Gastrocnemius medialis (tissue), 4 donors: ENCODE measurements around the gene GNAO1. TPM values are rescaled to one million over a fixed set of nuclear protein-coding genes. Genes with fewer than 3 reads are reported as not detected.

Source experiments
- ATAC-seq, 2 donors: fragments of 150-250 bp; one replicate each; pipeline ENCODE4 v1.9.1; 2016
- DNase-seq, 2 donors: peaks; one replicate each; pipeline ENCODE4 v3.0.0-alpha.2; 2019
- H3K27ac ChIP-seq, 4 donors: fragments of 200-600 bp; sonication (generic); 1 replicate in 1 of 4; 2 replicates in 3 of 4; pipeline ENCODE4 v1.5.1; 2016 to 2018; ENCODE audit warnings: mild to moderate bottlenecking in 2 of 4, moderate library complexity in 1 of 4
- H3K27me3 ChIP-seq, 3 donors: fragments of 200-600 bp; sonication (generic) in 2 of 3; 1 replicate in 1 of 3; 2 replicates in 2 of 3; pipeline versions ENCODE4 v1.5.1 to v1.6.0; 2016 to 2019; ENCODE audit warnings: mild to moderate bottlenecking in 1 of 3, moderate library complexity in 1 of 3
- H3K36me3 ChIP-seq, 2 donors: fragments of 200-600 bp; sonication (generic) in 1 of 2; one replicate each; pipeline ENCODE4 v1.5.1; 2017 to 2018
- H3K4me1 ChIP-seq, 2 donors: fragments of 200-600 bp; sonication (generic) in 1 of 2; one replicate each; pipeline ENCODE4 v1.5.1; 2016 to 2017; ENCODE audit warnings: mild to moderate bottlenecking in 2 of 2
- H3K4me3 ChIP-seq, 4 donors: fragments of 200-600 bp; sonication (generic) in 3 of 4; 1 replicate in 1 of 4; 2 replicates in 3 of 4; pipeline ENCODE4 v1.5.1; 2016 to 2019; ENCODE audit warnings: mild to moderate bottlenecking in 2 of 4
- H3K9me3 ChIP-seq, 3 donors: fragments of 200-600 bp; sonication (generic) in 2 of 3; 1 replicate in 1 of 3; 2 replicates in 2 of 3; pipeline ENCODE4 v1.5.1; 2016 to 2019
- CTCF ChIP-seq, 5 experiments: fragments of 450-650 bp in 3 of 5; fragments of 200-600 bp in 2 of 5; sonication (generic) in 2 of 5; IDR thresholded peaks in 4 of 5; conservative IDR thresholded peaks in 1 of 5; 1 replicate in 4 of 5; 2 replicates in 1 of 5; pipeline ENCODE4 v1.5.1; 2016 to 2019; ENCODE audit warnings: antibody characterized with exemption in 5 of 5, mild to moderate bottlenecking in 3 of 5, moderate library complexity in 3 of 5
- POLR2A ChIP-seq, 2 donors: fragments of 450-650 bp; IDR thresholded peaks; one replicate each; pipeline ENCODE4 v1.6.1; 2017; ENCODE audit warnings: antibody characterized with exemption in 2 of 2, mild to moderate bottlenecking in 2 of 2, moderate library complexity in 2 of 2
- in situ Hi-C, 4 donors: fragments of 200-750 bp; cut with MboI; loops; one replicate each; pipeline versions ENCODE4 v1.15.0 to v1.8.0; 2017; ENCODE audit warnings: low sequenced_read_pairs in 4 of 4
- intact Hi-C: fragments of 100-400 bp; cut with DNase I; formaldehyde crosslinking; loops from one replicate; pipeline ENCODE4 v1.15.1; 2023; ENCODE audit warnings: low total_unique reads
- total RNA-seq, 4 donors: library from RNA; depleted of rRNA; stranded (reverse); fragments of >200 nt; gene quantifications; one replicate each; pipeline versions ENCODE4 v1.1.0 to v1.2.3, GENCODE V29; 2016

GNAO1 gene
- total RNA-seq, 4 donors from 2014 or later: 0.25 to 2.0 (median 0.79) TPM

GRCh38 chr16:56300891-56301850, 109.9 kb downstream of the GNAO1 start:
- TF ChIP-seq POLR2A (IDR thresholded peaks at IDR 0.05) (no peak), CTCF (IDR thresholded peaks at IDR 0.05 in 4 of 5, conservative IDR thresholded peaks at IDR 0.05 in 1 of 5) (no peak)
- no peak for DNase-seq
- peaks cover 2 to 3% of the 10 kb centered on the region in 2 donors for H3K4me1 ChIP-seq
- H3K36me3 ChIP-seq: no peaks in the 10 kb centered on the region
- H3K4me3 ChIP-seq: no peak overlapping the region
- intact Hi-C loops (no loop called here), in situ Hi-C loops (loop anchor here in 1 of 4 donors (25.0 kb wide), 1 partner anchor 589 kb away; no protein-coding TSS in a partner anchor)
- no peaks in the 10 kb centered on the region for H3K9me3 ChIP-seq
- no peak for ATAC-seq
- no peaks in the 10 kb centered on the region for H3K27me3 ChIP-seq
- no peak overlapping the region for H3K27ac ChIP-seq

GRCh38 chr16:56302506-56302905, 111.2 kb downstream of the GNAO1 start:
- DNase-seq (no peak), ATAC-seq (no peak)
- Histone ChIP-seq H3K4me1 (no peaks in the 10 kb centered on the region), H3K27ac (no peak overlapping the region), H3K4me3 (no peak overlapping the region), H3K27me3 (no peaks in the 10 kb centered on the region), H3K9me3 (no peaks in the 10 kb centered on the region), H3K36me3 (no peaks in the 10 kb centered on the region)
- in situ Hi-C loops (loop anchor here in 1 of 4 donors (25.0 kb wide), 1 partner anchor 590 kb away; no protein-coding TSS in a partner anchor), intact Hi-C loops (no loop called here)
- no peak for TF ChIP-seq POLR2A (IDR thresholded peaks at IDR 0.05)
- no peak for TF ChIP-seq CTCF (IDR thresholded peaks at IDR 0.05 in 4 of 5, conservative IDR thresholded peaks at IDR 0.05 in 1 of 5)

GRCh38 chr16:56303066-56303715, 111.9 kb downstream of the GNAO1 start:
- ATAC-seq (no peak), DNase-seq (no peak)
- no peak overlapping the region for H3K27ac ChIP-seq
- TF ChIP-seq POLR2A (IDR thresholded peaks at IDR 0.05) (no peak), CTCF (IDR thresholded peaks at IDR 0.05 in 4 of 5, conservative IDR thresholded peaks at IDR 0.05 in 1 of 5) (no peak)
- H3K9me3 ChIP-seq: no peaks in the 10 kb centered on the region
- no peaks in the 10 kb centered on the region for H3K4me1 ChIP-seq
- intact Hi-C loops (no loop called here), in situ Hi-C loops (loop anchor here in 1 of 4 donors (25.0 kb wide), 1 partner anchor 591 kb away; no protein-coding TSS in a partner anchor)
- H3K36me3 ChIP-seq: no peaks in the 10 kb centered on the region
- H3K4me3 ChIP-seq: no peak overlapping the region
- no peaks in the 10 kb centered on the region for H3K27me3 ChIP-seq

- ATAC-seq: no peak
- no peaks in the 10 kb centered on the region for H3K27me3 ChIP-seq
- no peak for DNase-seq
- intact Hi-C loops (no loop called here), in situ Hi-C loops (loop anchor here in 1 of 4 donors (25.0 kb wide), 1 partner anchor 592 kb away; no protein-coding TSS in a partner anchor)
- no peaks in the 10 kb centered on the region for H3K9me3 ChIP-seq
- no peak overlapping the region for H3K27ac ChIP-seq
- H3K4me3 ChIP-seq: no peak overlapping the region
- TF ChIP-seq CTCF (IDR thresholded peaks at IDR 0.05 in 4 of 5, conservative IDR thresholded peaks at IDR 0.05 in 1 of 5): no peak
- no peak for TF ChIP-seq POLR2A (IDR thresholded peaks at IDR 0.05)
- H3K36me3 ChIP-seq: no peaks in the 10 kb centered on the region
- H3K4me1 ChIP-seq: no peaks in the 10 kb centered on the region
Observed at GRCh38 chr16:56303880-56304279, 112.6 kb downstream of the GNAO1 start.
